SH-SY5Y (cell line): ENCODE data around the gene CHRM5.

Source experiments
- GATA2 ChIP-seq: IDR thresholded peaks from 2 replicates; pipeline ENCODE4 v1.6.1; 2011; ENCODE audit warnings: mild to moderate bottlenecking, low read depth, low read length
- GATA3 ChIP-seq: IDR thresholded peaks from 2 replicates; pipeline ENCODE4 v1.6.1; 2011; ENCODE audit warnings: low read depth, mild to moderate bottlenecking, low read length, moderate library complexity

- no peak for TF ChIP-seq GATA2
- TF ChIP-seq GATA3 = no peak
Measured at GRCh38 chr15:34006381-34006780, 38.1 kb downstream of the CHRM5 start.
